HG02943 (cell line): ENCODE data around the gene ACVRL1.

ENCODE experiments used
- ATAC-seq: cut with Tn5 transposase; IDR thresholded peaks from one replicate; pipeline ENCODE4 v1.9.1; 2021; ENCODE audit warnings: mild to moderate bottlenecking, low read depth, moderate library complexity; ENCODE audit not compliant: unreplicated experiment

Gene ACVRL1

DNA sequence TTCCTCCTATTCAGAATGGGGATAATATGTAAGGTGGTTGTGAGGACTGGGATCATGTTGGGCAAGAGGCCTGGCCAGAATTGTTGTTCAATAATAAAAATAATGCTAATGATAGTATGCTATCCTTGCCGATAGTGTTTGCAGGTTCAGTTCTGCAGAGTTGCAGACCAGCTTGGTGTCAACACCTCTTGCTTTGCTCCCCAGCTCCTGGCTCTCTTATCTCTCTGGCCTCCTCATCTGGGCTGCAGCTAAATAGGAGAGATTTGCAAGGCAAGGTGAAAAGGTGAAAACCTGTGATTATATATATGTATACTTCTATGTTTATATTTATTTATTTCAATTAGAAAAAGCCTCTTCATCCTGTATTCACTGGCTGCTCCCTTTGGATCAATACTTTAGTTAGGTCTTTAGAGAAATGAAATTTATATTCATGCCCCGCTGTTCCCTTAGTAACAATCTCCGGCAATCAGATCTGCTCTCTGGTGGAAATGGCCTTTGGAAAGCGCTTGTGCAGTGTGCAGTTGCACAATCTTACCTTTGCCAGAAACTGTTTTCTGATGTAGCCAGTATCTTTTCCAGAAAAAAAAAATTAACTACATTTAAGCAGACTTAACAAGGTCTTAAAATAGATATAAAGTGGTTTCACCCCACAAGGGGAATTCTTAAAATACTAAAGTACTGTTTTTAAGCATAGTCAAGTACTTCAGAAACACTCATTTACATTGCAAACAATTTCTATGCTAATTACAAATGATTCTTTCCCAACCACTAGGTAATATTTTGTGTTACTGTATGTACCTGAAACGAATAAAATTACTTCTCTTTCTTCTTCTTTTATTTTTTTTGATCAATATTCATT, 25.1 kb downstream of the ACVRL1 start:
- no peak for ATAC-seq

DNA sequence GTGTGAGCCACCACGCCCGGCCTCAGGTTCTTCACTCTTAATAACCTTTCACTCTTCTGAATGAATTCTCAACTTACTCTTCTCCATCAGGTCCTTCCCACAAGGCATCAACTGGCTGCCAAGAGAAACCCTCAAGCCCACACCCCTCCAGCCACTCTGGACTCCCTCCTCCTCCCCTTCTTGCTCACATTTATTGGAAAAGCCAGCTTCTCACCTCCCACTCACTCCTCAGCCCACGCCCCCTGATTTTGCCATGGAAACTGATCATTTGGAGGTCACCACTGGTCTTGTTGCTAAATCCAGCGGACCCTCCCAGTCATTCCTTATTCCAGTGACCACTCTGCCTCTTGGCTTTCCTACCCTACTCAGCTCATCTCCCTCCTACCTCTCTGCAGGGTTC, 26.8 kb downstream of the ACVRL1 start:
- ATAC-seq: no peak

DNA sequence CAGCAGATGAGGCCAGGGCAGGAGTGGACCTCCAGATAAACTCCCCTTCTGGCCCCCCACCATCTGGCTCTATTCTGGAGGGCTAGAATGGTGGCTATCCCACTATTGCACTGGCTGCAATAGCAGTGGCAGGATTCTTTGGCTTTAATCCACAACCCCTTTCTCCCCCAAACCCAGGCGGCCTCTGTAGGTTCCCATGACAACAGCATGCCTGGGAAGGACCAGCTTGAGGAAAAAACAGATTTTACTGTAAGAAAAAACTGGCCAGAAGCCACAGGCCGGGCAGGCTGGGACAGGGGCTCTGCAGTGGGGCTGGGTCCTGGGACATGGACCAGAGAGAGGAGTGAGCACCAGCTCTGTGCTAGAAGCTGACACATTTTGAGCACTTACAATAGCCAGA, 30.6 kb downstream of the ACVRL1 start:
- ATAC-seq: no peak

DNA sequence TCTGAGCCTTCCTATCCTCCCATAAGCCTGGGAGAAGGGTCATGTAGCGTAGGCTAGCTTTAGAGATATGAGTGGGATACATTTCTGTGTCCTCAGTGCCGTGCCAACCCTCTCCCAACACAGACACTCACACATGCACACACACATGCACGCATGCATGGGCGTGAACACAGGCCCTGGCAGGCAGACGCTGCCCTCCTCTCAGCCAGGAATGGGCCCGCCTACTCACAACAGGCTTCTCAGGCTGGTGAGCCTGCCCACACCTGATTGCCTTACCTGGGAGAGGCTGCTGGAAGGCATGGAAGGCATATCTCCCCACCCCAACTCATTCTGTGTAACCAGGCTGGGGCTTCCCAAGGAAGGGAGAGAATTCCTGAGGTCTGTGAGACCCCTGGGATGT, 31.4 kb downstream of the ACVRL1 start:
- no peak for ATAC-seq

DNA sequence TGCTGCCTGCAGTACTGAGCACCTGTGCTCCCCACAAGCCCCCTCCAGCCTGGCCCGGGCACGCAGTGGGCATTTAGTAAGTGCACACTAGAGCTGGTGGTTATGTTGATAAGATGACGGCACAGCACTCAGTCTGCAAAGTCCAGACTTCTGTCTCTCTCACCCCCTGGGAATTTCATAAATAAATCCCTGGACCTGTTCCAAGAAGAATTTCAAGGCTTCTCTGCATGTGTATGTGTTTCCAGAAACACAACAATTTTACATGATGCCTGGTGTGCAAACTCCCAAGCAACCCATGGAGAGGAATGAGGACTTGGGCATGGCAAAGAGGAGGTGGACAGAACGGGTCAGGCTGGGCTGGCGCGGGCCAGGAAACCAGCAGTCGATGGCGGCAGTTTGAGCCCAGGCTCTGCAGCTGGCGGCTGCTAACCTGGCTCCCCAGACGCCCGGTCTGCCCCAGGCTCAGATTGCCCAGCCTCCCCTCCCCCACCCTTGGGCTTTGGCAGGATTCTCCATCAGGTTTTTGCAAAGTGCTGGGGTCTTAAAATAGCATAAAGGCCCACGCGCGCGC, 33.8 kb downstream of the ACVRL1 start:
- no peak for ATAC-seq

DNA sequence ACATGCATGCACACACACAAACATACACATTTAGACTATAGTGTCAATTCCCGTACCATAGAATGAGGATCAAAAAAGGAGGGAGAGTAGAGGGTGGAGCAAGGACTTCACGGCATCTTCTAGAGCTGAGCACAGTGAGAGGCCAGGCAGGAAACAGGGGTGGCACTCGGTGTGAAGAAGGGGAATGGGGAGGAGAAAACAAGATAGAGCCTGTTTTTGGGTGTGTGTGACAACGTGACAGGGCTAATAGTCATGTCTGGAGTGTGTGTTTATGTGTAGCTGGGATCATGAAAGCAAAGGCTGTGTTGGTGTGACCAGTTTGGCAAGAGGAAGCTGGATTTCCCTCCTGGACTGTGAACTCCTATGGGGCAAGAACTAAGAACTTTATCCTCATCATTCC, 34.3 kb downstream of the ACVRL1 start:
- ATAC-seq: no peak

DNA sequence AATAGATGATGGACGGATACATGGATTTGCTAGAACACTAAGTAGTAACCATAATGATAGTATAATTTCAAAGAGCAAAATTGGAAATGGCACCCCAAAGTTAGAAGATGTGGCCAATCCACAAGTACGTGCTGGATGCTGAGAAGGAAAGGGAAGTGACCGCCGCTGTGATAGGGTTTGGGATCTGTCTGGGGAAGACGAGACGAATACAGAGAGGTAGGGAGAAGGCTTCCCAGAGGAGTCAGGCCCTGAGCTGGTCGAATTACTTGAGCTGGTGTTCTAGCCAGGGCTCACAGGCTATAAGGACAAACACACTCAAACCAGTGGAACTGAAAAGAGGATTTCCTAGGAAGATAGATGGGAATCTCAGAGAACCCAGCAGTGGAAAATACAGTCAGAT, 34.8 kb downstream of the ACVRL1 start:
- no peak for ATAC-seq

DNA sequence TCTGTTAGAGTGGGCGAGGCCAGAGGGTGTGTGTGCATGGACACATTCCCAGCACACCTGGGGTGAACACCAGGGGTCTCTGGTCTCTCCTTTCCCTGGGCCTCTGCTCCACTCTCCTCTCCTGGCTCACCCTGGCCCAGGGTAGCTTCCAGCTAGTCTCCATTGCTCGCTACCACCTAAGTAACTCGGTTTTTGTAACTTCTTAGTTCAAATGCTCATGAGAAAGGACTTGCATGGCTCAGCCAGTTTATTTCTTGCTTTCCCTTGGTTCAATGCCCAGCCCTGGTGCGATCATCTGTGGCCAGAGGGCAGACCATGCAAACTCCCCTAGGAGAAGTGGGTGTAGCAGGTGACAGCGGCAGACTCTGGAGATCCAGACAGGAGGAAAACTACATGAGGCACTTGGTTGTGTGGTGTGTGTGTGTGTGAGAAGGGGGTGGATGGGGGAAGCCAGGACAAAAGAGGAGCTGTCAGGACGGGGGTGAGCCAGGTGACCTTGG, 35.2 kb downstream of the ACVRL1 start:
- no peak for ATAC-seq

DNA sequence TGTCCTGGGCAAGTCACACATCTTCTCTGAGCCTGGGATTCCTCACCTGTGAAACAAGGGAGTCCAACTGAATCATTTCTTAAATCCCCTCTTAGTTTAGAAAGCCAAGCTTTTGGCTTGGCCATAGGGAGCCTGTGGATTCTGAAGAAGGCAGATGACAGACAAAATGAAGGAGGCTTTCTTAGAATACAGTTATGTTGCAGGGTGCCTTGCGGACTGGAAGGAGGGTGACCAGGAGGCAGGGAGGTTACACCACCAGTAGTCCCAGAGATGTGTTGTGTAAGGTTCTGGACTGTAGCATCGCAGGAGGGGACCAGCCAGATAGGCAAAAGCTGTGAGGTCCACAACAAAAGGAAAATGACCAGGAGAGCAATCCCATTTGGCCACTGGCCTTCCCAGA, 36.0 kb downstream of the ACVRL1 start:
- no peak for ATAC-seq

DNA sequence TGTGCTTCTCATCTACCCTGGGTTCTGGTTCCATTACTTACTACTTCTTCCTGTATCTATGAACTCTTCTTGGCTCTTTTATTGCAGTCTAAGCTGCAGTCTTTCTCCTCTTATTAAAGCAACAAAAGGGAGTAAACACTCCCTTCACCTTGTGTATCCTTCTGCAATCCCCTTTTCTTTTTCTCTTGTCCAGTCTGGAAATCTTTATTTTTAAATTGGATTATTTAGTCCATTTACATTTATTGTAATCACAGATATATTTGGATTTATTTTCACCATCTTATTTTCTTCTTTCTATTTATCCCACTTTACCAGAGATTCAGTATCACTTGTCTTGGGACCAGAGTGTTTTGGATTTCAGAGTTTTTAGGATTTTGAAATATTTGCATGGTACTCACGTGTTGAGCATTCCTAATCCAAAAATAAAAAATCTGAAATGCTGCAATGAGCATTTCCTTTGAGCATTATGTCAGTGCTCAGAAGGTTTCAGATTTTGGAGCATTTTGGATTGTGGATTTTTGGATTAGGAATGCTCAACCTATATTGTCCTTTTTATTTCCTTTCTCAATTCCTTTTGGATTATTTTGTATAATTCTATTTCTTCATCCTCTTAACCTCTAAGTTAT, 37.4 kb downstream of the ACVRL1 start:
- ATAC-seq: no peak

DNA sequence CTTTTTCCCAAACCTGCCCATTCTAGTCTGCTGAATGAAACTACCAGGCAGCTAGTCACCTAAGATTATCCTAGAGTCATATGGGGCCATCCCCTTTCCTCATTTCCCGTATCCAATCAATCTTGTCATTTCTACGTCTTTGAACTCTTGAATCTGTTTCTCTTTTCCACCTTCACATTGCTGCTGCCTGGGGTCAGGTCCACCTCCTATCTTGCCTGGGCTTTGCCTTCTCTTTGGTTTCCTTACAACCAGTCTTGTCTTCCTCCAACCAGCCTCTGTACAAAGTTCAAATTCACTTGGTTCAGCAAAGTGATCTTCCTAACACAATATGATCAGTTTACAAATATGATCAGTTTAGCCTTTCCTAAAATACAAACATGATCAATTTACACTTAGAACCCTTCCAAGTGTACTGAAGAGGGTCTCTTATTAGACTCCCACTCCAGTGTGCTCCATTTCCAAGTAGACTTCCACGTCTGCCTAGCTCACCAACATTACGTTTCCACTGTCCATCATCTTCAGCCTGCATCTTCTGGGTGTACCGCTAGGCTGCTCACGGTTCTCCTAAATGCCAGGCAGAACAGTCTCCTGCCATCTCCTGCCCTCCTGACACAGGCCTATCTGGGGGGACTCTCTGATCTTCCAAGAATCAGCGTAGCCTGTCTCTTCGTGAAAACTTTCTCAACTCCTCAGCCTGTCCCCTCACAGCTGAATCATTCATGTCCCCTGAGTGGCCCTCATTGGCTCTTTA, 40.1 kb downstream of the ACVRL1 start:
- no peak for ATAC-seq

DNA sequence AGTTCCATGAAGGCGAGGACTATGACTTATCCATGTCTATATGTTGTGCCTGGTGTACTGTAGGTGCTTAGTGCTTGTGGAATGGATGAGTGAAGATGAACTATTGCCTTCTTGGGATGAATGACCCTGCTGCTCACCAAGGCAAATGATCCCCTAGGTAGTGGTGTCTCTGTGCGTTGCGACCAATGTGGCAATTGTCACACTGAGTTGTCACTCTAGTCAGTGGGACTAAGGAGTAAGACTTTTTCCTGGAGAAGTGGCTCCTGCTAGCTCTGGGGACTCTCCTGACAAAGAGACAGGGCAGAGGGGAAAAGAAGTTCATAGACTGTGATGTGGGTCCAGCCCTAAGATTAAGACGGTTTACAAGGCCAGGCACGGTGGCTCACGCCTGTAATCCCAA, 40.8 kb downstream of the ACVRL1 start:
- ATAC-seq: no peak

DNA sequence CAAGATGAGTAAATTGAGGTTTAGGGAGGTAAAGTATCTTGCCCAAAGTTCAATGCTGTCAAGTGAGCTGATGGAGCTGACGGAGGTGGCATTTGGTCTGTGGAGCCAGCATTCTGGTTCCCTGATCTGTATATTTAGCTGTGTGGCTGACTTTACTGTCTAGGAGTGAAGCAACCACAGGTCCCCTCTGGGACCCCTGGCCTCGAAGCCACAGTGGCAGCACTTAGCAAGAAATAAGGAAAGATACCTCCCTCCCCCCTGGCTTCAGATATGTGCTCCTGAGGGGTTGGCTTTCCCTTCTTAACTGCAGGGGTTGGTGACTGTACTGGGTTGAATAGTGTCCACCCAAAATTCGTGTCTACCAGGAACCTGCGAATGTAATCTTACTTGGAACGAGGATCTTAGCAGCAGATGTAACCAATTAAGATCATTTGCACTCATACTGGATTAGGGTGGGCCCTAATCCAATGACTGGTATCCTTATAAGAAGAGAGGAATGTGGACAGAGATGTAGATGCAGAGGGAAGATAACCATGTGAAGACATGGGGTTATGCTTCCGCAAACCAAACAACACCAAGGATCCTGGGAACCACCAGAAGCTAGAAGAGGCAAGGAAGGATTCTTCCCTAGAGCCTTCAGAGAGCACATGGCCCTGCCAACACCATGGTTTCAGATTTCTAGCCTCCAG, 42.2 kb downstream of the ACVRL1 start:
- no peak for ATAC-seq

DNA sequence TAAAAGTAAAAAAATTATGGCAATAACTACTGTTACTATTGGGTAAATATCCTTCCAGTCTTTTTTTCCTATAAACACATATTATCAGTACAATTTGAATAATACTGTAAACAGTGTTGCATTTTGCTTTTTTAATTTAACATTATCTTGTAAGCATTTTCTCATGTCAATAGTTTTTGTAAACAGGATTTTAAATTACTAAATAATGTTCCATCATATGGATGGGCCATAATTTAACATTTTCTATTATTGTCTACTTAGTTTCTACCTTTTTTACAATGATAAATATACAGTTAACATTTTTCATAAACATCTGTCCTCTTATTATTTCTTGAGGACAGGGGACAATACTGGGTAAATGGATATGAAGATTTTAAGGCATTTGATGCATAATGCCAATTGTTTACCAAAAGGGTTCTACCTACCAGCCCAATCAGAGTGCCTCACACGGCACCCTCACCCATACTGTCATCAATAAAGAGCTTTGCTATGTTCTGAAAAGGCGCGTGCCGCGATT, 43.4 kb downstream of the ACVRL1 start:
- ATAC-seq: no peak

DNA sequence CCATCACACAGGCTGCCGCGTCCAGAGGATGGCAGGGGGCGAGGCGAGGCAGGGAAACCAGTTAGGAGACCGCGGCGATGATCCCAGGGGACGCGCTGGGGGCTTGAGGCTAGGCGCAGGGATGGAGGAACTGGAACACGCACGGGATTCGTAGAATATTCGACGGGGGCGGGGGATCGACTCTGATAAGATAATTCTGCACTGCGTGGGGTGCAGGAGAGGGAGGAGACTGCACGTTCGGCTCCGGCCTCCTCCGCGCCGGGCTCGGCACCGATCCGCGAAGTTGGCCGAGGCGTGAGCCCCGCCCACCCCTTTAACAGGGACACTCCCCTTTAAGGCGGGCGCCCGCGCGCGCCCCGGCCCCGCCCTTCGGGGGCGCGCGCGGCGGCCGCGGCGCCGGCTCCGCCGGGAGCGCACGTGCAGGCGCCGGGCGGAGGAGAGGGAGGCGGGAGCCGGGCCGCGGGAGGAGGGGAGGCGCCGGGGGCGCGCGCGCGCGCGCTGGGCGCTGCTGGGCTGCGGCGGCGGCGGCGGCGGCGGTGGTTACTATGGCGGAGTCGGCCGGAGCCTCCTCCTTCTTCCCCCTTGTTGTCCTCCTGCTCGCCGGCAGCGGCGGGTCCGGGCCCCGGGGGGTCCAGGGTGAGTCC, 44.0 kb downstream of the ACVRL1 start, which contains the start of gene ACVR1B:
ACVR1B (plus strand) TSS at position 501 of the 644 bp plus-strand sequence; CDS start at position 546, 45 bp downstream.
- ATAC-seq: peak; percentile 78

DNA sequence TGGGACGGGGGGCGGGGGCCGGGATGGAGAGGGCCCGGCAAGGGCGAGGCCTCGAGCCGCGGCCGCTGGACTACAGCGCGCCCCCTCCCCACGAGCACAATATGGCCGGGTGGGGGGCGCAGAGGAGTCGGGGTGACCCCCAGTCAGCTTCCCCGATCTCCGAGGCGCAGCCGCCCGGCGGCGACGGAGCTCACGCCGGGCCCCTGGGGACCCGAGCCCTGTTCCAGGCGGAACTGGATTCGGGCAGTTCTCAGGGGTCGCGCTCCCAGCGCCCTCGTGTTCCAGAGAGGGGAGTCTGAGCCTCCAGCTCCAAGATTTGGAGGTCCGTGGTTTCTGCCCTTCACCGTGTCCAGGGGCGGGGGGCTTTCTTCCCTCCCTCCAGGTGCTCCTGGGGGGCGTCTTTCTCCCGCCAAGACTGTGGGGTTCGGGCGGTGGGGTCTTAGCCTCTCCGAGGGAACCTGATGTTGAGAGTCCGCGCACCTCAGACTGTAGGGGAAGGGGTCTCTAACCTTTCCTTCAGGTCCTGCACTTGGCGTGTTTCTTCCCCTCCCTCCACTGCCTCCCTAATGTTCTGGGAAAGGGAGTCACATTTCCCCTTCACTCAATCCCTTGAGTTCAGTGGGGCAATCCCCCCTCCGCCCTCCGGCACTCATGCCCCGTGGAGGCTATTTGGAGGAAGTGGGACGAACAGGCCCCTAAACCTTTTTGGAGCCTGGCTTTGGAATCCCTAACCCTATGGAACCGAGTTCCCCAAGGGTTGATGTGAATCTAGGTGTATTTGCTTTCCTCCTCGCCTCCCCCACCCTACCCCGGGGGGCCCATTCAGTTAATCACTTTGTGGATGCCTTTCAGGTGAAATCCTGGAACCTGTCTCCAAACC, 44.8 kb downstream of the ACVRL1 start:
- no peak for ATAC-seq

DNA sequence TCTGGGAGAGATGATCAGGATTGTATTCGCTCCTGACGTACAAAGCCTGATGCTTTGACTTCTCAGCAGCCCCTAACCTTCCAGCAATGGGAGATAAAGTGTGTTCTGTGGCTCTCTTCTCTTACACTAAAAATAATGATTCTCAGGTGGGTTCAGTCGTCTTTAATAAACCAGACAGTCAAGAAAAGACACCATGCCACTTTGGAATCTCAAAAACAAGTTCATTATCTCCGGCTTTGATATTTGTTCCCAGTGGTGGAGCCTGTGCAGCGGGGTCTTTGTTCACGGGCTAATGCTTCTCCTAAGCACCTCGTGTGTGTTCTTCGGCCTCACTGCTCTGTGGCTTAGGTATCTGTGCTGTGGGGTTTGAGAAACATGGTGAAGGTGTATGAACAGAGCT, 45.8 kb downstream of the ACVRL1 start:
- no peak for ATAC-seq

DNA sequence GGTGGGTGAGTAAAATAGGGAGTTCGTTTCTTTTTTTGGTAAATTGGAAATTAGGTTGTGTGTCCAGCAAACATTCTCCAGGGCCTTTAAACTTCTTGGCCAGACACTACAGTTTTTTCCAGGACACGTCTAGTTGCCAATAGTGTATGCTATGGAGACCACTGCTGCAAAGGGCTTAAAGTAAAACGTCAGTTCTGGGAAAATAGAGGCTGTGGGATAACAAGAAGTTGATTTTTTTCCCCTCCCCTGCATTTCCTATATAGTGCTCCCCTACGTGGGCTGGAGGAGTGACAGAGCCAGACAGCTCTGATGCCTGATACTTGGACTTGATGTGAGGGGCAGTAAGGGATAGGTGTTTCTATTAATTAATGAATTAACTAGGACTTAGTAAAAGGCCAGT, 46.6 kb downstream of the ACVRL1 start:
- no peak for ATAC-seq
